HuH-7 (cell line): Measurements from ENCODE around the gene CST6.
A peak's percentile ranks its signal among the peaks of the same experiment; 100 is the strongest.
"Not testable (repeated sequence)": the region's sequence is repeated elsewhere in the genome, so short reads cannot be mapped to it uniquely, and the experiment has no call there.

Experiments
- DNase-seq: peaks from one replicate; pipeline ENCODE4 v3.0.0; 2011; ENCODE audit warnings: low spot score

Gene CST6

GRCh38 chr11:65983589-65983987 lies 28.2 kb upstream of the CST6 start:
- DNase-seq = no peak

- DNase-seq = no peak
These were observed 24.5 kb upstream of the CST6 start for GRCh38 chr11:65987336-65987735.

GRCh38 chr11:65988791-65989592 lies 22.8 kb upstream of the CST6 start:
- DNase-seq = peak; percentile 77

- no peak for DNase-seq
These were observed 19.8 kb upstream of the CST6 start for GRCh38 chr11:65992056-65992455.

- DNase-seq = no peak
These were observed 14.5 kb upstream of the CST6 start for GRCh38 chr11:65997286-65997685.

- peak; percentile 77 for DNase-seq
These were observed 9.7 kb upstream of the CST6 start, which contains the start of the genes BANF1 and EIF1AD for GRCh38 chr11:66001942-66002647. Gene BANF1 (plus strand): TSS chr11:66002503. CDS start chr11:66003251, 748 bp downstream. Gene EIF1AD (minus strand): TSS chr11:66002157. CDS start chr11:66000389, 1,768 bp downstream.

- DNase-seq = peak; percentile 55
These were observed 9.1 kb upstream of the CST6 start for GRCh38 chr11:66002648-66003225.

GRCh38 chr11:66003291-66003690 lies 8.5 kb upstream of the CST6 start:
- DNase-seq = no peak

GRCh38 chr11:66004186-66004585 lies 7.6 kb upstream of the CST6 start:
- no peak for DNase-seq

GRCh38 chr11:66006134-66006890 lies 5.5 kb upstream of the CST6 start:
- DNase-seq = no peak

- DNase-seq = no peak
These were observed 5.0 kb upstream of the CST6 start for GRCh38 chr11:66006891-66007176.

GRCh38 chr11:66007201-66007634 lies 4.6 kb upstream of the CST6 start:
- no peak for DNase-seq

- DNase-seq = no peak
These were observed 3.7 kb upstream of the CST6 start for GRCh38 chr11:66008095-66008467.

- no peak for DNase-seq
These were observed 3.2 kb upstream of the CST6 start for GRCh38 chr11:66008468-66009101.

- not testable (repeated sequence) for DNase-seq
These were observed 1.8 kb upstream of the CST6 start for GRCh38 chr11:66010036-66010435.

- DNase-seq = no peak
These were observed 496 bp upstream of the CST6 start for GRCh38 chr11:66011239-66011784.

GRCh38 chr11:66012371-66012945 lies 650 bp downstream of the CST6 start:
- DNase-seq = no peak

GRCh38 chr11:66012946-66013761 lies 1.3 kb downstream of the CST6 start:
- no peak for DNase-seq

- DNase-seq = no peak
These were observed 1.9 kb downstream of the CST6 start for GRCh38 chr11:66013762-66014100.

- DNase-seq = no peak
These were observed 3.1 kb downstream of the CST6 start for GRCh38 chr11:66014804-66015453.
